SU-DHL-6 (cell line): ENCODE data around the gene PHACTR2.

Source experiments
- H2AFZ ChIP-seq: fragments of 200-600 bp; sonication (generic); 2 replicates; pipeline ENCODE4 v1.6.1; 2014; ENCODE audit warnings: low read depth, mild to moderate bottlenecking, moderate library complexity, mixed read lengths, antibody characterized with exemption, low read length; ENCODE audit not compliant: severe bottlenecking
- H3F3A ChIP-seq: fragments of 200-600 bp; shearing (Covaris generic); 2 replicates; pipeline ENCODE4 v1.6.0; 2016; ENCODE audit warnings: antibody characterized with exemption, mild to moderate bottlenecking; ENCODE audit not compliant: insufficient read depth
- H3K27ac ChIP-seq: fragments of 200-600 bp; sonication (generic); 2 replicates; pipeline ENCODE4 v1.5.1; 2016; ENCODE audit warnings: low read depth, mild to moderate bottlenecking, low read length, moderate library complexity, mixed read lengths
- H3K27me3 ChIP-seq: fragments of 200-600 bp; sonication (generic), shearing (Covaris generic); 2 replicates; pipeline ENCODE4 v1.6.0; 2014; ENCODE audit warnings: mild to moderate bottlenecking, low read length
- H3K36me3 ChIP-seq: fragments of 200-600 bp; sonication (generic); 2 replicates; pipeline ENCODE4 v1.6.1; 2014; ENCODE audit warnings: mild to moderate bottlenecking, low read length, mixed read lengths
- H3K4me2 ChIP-seq: fragments of 300-600, 200-600 bp; shearing (Covaris generic), sonication (generic); 2 replicates; pipeline ENCODE4 v1.6.0; 2014; ENCODE audit warnings: low read length, low read depth, mild to moderate bottlenecking; ENCODE audit not compliant: poor library complexity, severe bottlenecking
- H3K4me3 ChIP-seq: fragments of 200-600 bp; sonication (generic); 2 replicates; pipeline ENCODE4 v1.5.1; 2014; ENCODE audit warnings: antibody characterized with exemption, low read length, mild to moderate bottlenecking, mixed read lengths; ENCODE audit not compliant: insufficient read depth, poor library complexity, severe bottlenecking
- H3K79me2 ChIP-seq: fragments of 200-600 bp; sonication (generic); 2 replicates; pipeline ENCODE4 v1.6.1; 2014; ENCODE audit warnings: mild to moderate bottlenecking, low read length, moderate library complexity; ENCODE audit not compliant: insufficient read depth
- H3K9ac ChIP-seq: fragments of 200-600 bp; sonication (generic); 2 replicates; pipeline ENCODE4 v1.7.0; 2014; ENCODE audit warnings: mild to moderate bottlenecking, low read length
- H3K9me2 ChIP-seq: fragments of 200-600 bp; sonication (generic); replicated peaks from 2 replicates; pipeline ENCODE4 v1.6.1; 2014; ENCODE audit warnings: low read length; ENCODE audit not compliant: insufficient read depth
- H3K9me3 ChIP-seq: fragments of 200-600 bp; sonication (generic); 2 replicates; pipeline ENCODE4 v1.6.1; 2014; ENCODE audit warnings: low read length, mixed read lengths; ENCODE audit not compliant: insufficient read depth
- H4K20me1 ChIP-seq: fragments of 200-600 bp; sonication (generic); 2 replicates; pipeline ENCODE4 v1.6.1; 2014; ENCODE audit warnings: low read depth, mild to moderate bottlenecking, antibody characterized with exemption, low read length, moderate library complexity, mixed read lengths
- EZH2phosphoT487 ChIP-seq: fragments of 200-600 bp; sonication (generic), shearing (Covaris generic); conservative IDR thresholded peaks from 2 replicates; pipeline ENCODE4 v1.6.1; 2018; ENCODE audit warnings: mild to moderate bottlenecking, antibody characterized with exemption, low read length, moderate library complexity, mixed read lengths
- TF ChIP-seq, protein P1 (sequence below): fragments of 200-600 bp; sonication (generic); IDR thresholded peaks from one replicate; pipeline ENCODE4 v1.5.1; 2017; ENCODE audit warnings: antibody characterized with exemption, mild to moderate bottlenecking, low read length, moderate library complexity; ENCODE audit not compliant: insufficient read depth, poor library complexity, severe bottlenecking

Gene PHACTR2

GRCh38 chr6:143632894-143633293, 44.9 kb upstream of the PHACTR2 start:
- H3K9me2 ChIP-seq = no peaks in the 10 kb centered on the region

GRCh38 chr6:143634486-143634885, 43.3 kb upstream of the PHACTR2 start:
- Histone ChIP-seq H3K36me3 (no peaks in the 10 kb centered on the region), H3K4me2 (no peak overlapping the region), H3K4me3 (no peak overlapping the region), H2AFZ (no peak overlapping the region), H3K9me3 (no peaks in the 10 kb centered on the region), H4K20me1 (no peaks in the 10 kb centered on the region), H3K27me3 (no peaks in the 10 kb centered on the region), H3K27ac (no peak overlapping the region), H3K9ac (no peak overlapping the region), H3K9me2 (no peaks in the 10 kb centered on the region), H3K79me2 (no peaks in the 10 kb centered on the region), H3F3A (no peaks in the 10 kb centered on the region)
- TF ChIP-seq, protein P1, sequence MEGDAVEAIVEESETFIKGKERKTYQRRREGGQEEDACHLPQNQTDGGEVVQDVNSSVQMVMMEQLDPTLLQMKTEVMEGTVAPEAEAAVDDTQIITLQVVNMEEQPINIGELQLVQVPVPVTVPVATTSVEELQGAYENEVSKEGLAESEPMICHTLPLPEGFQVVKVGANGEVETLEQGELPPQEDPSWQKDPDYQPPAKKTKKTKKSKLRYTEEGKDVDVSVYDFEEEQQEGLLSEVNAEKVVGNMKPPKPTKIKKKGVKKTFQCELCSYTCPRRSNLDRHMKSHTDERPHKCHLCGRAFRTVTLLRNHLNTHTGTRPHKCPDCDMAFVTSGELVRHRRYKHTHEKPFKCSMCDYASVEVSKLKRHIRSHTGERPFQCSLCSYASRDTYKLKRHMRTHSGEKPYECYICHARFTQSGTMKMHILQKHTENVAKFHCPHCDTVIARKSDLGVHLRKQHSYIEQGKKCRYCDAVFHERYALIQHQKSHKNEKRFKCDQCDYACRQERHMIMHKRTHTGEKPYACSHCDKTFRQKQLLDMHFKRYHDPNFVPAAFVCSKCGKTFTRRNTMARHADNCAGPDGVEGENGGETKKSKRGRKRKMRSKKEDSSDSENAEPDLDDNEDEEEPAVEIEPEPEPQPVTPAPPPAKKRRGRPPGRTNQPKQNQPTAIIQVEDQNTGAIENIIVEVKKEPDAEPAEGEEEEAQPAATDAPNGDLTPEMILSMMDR = no peak
- no peak for TF ChIP-seq EZH2phosphoT487

More at GRCh38 chr6:143632894-143633293, 44.9 kb upstream of the PHACTR2 start:
- no peaks in the 10 kb centered on the region for H3K36me3 ChIP-seq
- no peak overlapping the region for H3K4me2 ChIP-seq
- H3K27me3 ChIP-seq = no peaks in the 10 kb centered on the region
- H3F3A ChIP-seq = no peaks in the 10 kb centered on the region
- H3K9ac ChIP-seq = no peak overlapping the region
- TF ChIP-seq, protein P1 = no peak
- TF ChIP-seq EZH2phosphoT487 = no peak
- no peaks in the 10 kb centered on the region for H3K9me3 ChIP-seq
- no peak overlapping the region for H3K4me3 ChIP-seq
- H4K20me1 ChIP-seq = no peaks in the 10 kb centered on the region
- H2AFZ ChIP-seq = no peak overlapping the region
- no peaks in the 10 kb centered on the region for H3K79me2 ChIP-seq
- no peak overlapping the region for H3K27ac ChIP-seq

GRCh38 chr6:143637691-143638090, 40.1 kb upstream of the PHACTR2 start:
- Histone ChIP-seq H3K27ac (no peak overlapping the region), H3F3A (no peaks in the 10 kb centered on the region), H2AFZ (no peak overlapping the region)

More at GRCh38 chr6:143637691-143638090, 40.1 kb upstream of the PHACTR2 start:
- TF ChIP-seq, protein P1 = no peak
- no peak for TF ChIP-seq EZH2phosphoT487
- no peaks in the 10 kb centered on the region for H4K20me1 ChIP-seq
- H3K36me3 ChIP-seq = no peaks in the 10 kb centered on the region
- no peaks in the 10 kb centered on the region for H3K9me3 ChIP-seq
- H3K4me2 ChIP-seq = no peak overlapping the region
- H3K79me2 ChIP-seq = no peaks in the 10 kb centered on the region
- no peak overlapping the region for H3K4me3 ChIP-seq
- H3K9ac ChIP-seq = no peak overlapping the region
- no peaks in the 10 kb centered on the region for H3K9me2 ChIP-seq
- H3K27me3 ChIP-seq = no peaks in the 10 kb centered on the region
